ENCODE results near the gene EVI5L.

- TF ChIP-seq, protein P1, sequence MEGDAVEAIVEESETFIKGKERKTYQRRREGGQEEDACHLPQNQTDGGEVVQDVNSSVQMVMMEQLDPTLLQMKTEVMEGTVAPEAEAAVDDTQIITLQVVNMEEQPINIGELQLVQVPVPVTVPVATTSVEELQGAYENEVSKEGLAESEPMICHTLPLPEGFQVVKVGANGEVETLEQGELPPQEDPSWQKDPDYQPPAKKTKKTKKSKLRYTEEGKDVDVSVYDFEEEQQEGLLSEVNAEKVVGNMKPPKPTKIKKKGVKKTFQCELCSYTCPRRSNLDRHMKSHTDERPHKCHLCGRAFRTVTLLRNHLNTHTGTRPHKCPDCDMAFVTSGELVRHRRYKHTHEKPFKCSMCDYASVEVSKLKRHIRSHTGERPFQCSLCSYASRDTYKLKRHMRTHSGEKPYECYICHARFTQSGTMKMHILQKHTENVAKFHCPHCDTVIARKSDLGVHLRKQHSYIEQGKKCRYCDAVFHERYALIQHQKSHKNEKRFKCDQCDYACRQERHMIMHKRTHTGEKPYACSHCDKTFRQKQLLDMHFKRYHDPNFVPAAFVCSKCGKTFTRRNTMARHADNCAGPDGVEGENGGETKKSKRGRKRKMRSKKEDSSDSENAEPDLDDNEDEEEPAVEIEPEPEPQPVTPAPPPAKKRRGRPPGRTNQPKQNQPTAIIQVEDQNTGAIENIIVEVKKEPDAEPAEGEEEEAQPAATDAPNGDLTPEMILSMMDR (IDR thresholded peaks at IDR 0.05) = no peak
- TF ChIP-seq POLR2A (IDR thresholded peaks at IDR 0.05) = no peak
Measured at GRCh38 chr19:7863157-7863970, 33.3 kb downstream of the EVI5L start.

Measured in tibial nerve (tissue), 3 donors.